Stomach (tissue), 9 donors: Measurements from ENCODE around the gene VILL. TPM values are rescaled to one million over a fixed set of nuclear protein-coding genes. Genes with fewer than 3 reads are reported as not detected.

ENCODE experiments used
- DNase-seq, 2 donors: peaks; one replicate each; pipeline versions ENCODE4 v3.0.0 to v3.0.0-alpha.2; 2013 to 2019
- H3K27ac ChIP-seq, 5 donors: fragments of 200-600 bp in 4 of 5; sonication (generic) in 4 of 5; one replicate each; pipeline ENCODE4 v1.5.1; 2013 to 2019; ENCODE audit warnings: mild to moderate bottlenecking in 1 of 5, moderate library complexity in 1 of 5
- H3K27me3 ChIP-seq, 3 donors: fragments of 200-600 bp; sonication (generic); one replicate each; pipeline ENCODE4 v1.5.1; 2017 to 2019; ENCODE audit warnings: mixed run types in 1 of 3
- H3K36me3 ChIP-seq, 4 donors: fragments of 200-600 bp; sonication (generic); 1 replicate in 3 of 4; 2 replicates in 1 of 4; pipeline ENCODE4 v1.5.1; 2016 to 2019
- H3K4me1 ChIP-seq, 4 donors: fragments of 200-600 bp; sonication (generic); one replicate each; pipeline ENCODE4 v1.5.1; 2016 to 2019
- H3K4me3 ChIP-seq, 4 donors: fragments of 200-600 bp; sonication (generic) in 3 of 4; one replicate each; pipeline ENCODE4 v1.5.1; 2016 to 2019; ENCODE audit warnings: mild to moderate bottlenecking in 1 of 4
- H3K9me3 ChIP-seq, 4 donors: fragments of 200-600 bp; sonication (generic); one replicate each; pipeline ENCODE4 v1.5.1; 2016 to 2019
- CTCF ChIP-seq, 7 experiments: fragments of 450-650 bp in 4 of 7; fragments of 200-600 bp in 3 of 7; sonication (generic) in 3 of 7; IDR thresholded peaks; one replicate each; pipeline ENCODE4 v1.5.1; 2016 to 2019; ENCODE audit warnings: antibody characterized with exemption in 7 of 7, control low read depth in 2 of 7, mild to moderate bottlenecking in 1 of 7
- EP300 ChIP-seq: sonication (generic); formaldehyde crosslinking; IDR thresholded peaks from one replicate; pipeline ENCODE4 v1.6.1; 2017; ENCODE audit warnings: antibody characterized with exemption
- POLR2A ChIP-seq, 4 donors: fragments of 450-650 bp; IDR thresholded peaks; one replicate each; pipeline ENCODE4 v1.6.1; 2016; ENCODE audit warnings: antibody characterized with exemption in 4 of 4, control low read depth in 2 of 4, mild to moderate bottlenecking in 1 of 4, moderate library complexity in 1 of 4
- POLR2AphosphoS5 ChIP-seq, 3 donors: sonication (generic); formaldehyde crosslinking; IDR thresholded peaks; one replicate each; pipeline ENCODE4 v1.6.1; 2016; ENCODE audit warnings: antibody characterized with exemption in 3 of 3
- WGBS, 5 donors: extraction: QIAGEN DNeasy Blood & Tissue Kit in 3 of 5; methylation state at CpG; one replicate each; pipeline versions ENCODE4 v1.1.5 to v1.1.7; 2013 to 2018; 5-methylcytosine and 5-hydroxymethylcytosine counted together
- intact Hi-C: fragments of 100-400 bp; cut with DNase I; formaldehyde crosslinking; loops from one replicate; pipeline ENCODE4 v1.15.1; 2023; ENCODE audit warnings: low total_unique reads
- polyA plus RNA-seq, 3 donors: library from polyadenylated mRNA; stranded (reverse); fragments of 200-250 nt; gene quantifications; one replicate each; pipeline ENCODE4 v1.2.3, GENCODE V29; 2013
- total RNA-seq, 5 donors: library from RNA; depleted of rRNA; stranded (reverse); fragments of >200 nt; gene quantifications; one replicate each; pipeline versions ENCODE4 v1.1.0 to v1.2.3, GENCODE V29; 2014 to 2016
- donor health status: healthy with polysubstance abuse.
- donor health status: Bipolar disorder and iron deficiency.
- donor health status: healthy.

The VILL gene
- total and polyA plus RNA-seq, 8 donors, result 24.1 to 202 (median 84.2) TPM

GRCh38 chr3:38040401-38040800, 49.8 kb downstream of the VILL start:
- Histone ChIP-seq H3K4me3 (peak overlapping the region in 1 of 4 donors; percentile 62), H3K36me3 (no peaks in the 10 kb centered on the region), H3K27ac (no peak overlapping the region), H3K27me3 (no peaks in the 10 kb centered on the region), H3K4me1 (peaks cover 6 to 18% (median 16%) of the 10 kb centered on the region in 4 donors), H3K9me3 (no peaks in the 10 kb centered on the region)
- no peak for DNase-seq
- no peak for TF ChIP-seq CTCF (IDR thresholded peaks at IDR 0.05)
- TF ChIP-seq POLR2AphosphoS5 (IDR thresholded peaks at IDR 0.05), result no peak
- TF ChIP-seq EP300, result no peak
- no peak for TF ChIP-seq POLR2A (IDR thresholded peaks at IDR 0.05)
- intact Hi-C loops, result no loop called here
- WGBS, 5 donors, result 78 to 90% (median 87%) methylated on average over 5 of the region's 5 CpGs

GRCh38 chr3:38043486-38043885, 52.9 kb downstream of the VILL start:
- Histone ChIP-seq H3K36me3 (no peaks in the 10 kb centered on the region), H3K27me3 (no peaks in the 10 kb centered on the region), H3K9me3 (no peaks in the 10 kb centered on the region), H3K4me1 (peaks cover 6 to 18% (median 16%) of the 10 kb centered on the region in 4 donors), H3K4me3 (no peak overlapping the region), H3K27ac (no peak overlapping the region)
- 77 to 85% (median 80%) methylated on average over 4 of the region's 4 CpGs for WGBS, 5 donors
- TF ChIP-seq POLR2AphosphoS5 (IDR thresholded peaks at IDR 0.05) (no peak), POLR2A (IDR thresholded peaks at IDR 0.05) (no peak), CTCF (IDR thresholded peaks at IDR 0.05) (no peak), EP300 (no peak)
- no peak for DNase-seq
- intact Hi-C loops, result no loop called here

- no peak for DNase-seq
- TF ChIP-seq EP300 (no peak), POLR2A (IDR thresholded peaks at IDR 0.05) (no peak), CTCF (IDR thresholded peaks at IDR 0.05) (no peak), POLR2AphosphoS5 (IDR thresholded peaks at IDR 0.05) (no peak)
- Histone ChIP-seq H3K4me1 (no peaks in the 10 kb centered on the region), H3K9me3 (no peaks in the 10 kb centered on the region), H3K27ac (no peak overlapping the region), H3K27me3 (no peaks in the 10 kb centered on the region), H3K36me3 (no peaks in the 10 kb centered on the region), H3K4me3 (no peak overlapping the region)
- 88 to 93% (median 88%) methylated on average over 4 of the region's 4 CpGs for WGBS, 5 donors
- intact Hi-C loops, result no loop called here
Observed at GRCh38 chr3:38046027-38046426, 55.4 kb downstream of the VILL start.

GRCh38 chr3:38046821-38047220, 56.2 kb downstream of the VILL start:
- no peaks in the 10 kb centered on the region for H3K27me3 ChIP-seq
- 87 to 98% (median 93%) methylated on average over 2 of the region's 2 CpGs for WGBS, 5 donors
- intact Hi-C loops, result no loop called here

More at GRCh38 chr3:38046821-38047220, 56.2 kb downstream of the VILL start:
- H3K36me3 ChIP-seq, result no peaks in the 10 kb centered on the region
- H3K27ac ChIP-seq, result no peak overlapping the region
- H3K4me3 ChIP-seq, result no peak overlapping the region
- no peak for DNase-seq
- no peaks in the 10 kb centered on the region for H3K4me1 ChIP-seq
- no peaks in the 10 kb centered on the region for H3K9me3 ChIP-seq
- no peak for TF ChIP-seq EP300
- no peak for TF ChIP-seq POLR2AphosphoS5 (IDR thresholded peaks at IDR 0.05)
- TF ChIP-seq CTCF (IDR thresholded peaks at IDR 0.05), result no peak
- TF ChIP-seq POLR2A (IDR thresholded peaks at IDR 0.05), result no peak
